HepG2 (cell line): Measurements from ENCODE around the gene DLX6. TPM values are rescaled to one million over a fixed set of nuclear protein-coding genes. Genes with fewer than 3 reads are reported as not detected.

Source experiments
- ATAC-seq: fragments of 200-7000 bp; cut with Tn5 transposase; 3 replicates; pipeline ENCODE4 v1.9.1; 2020; ENCODE audit warnings: mild to moderate bottlenecking, moderate library complexity
- BruUV-seq: library from RNA; stranded (reverse); fragments of 400-500 nt; replicated peaks from 2 replicates; lab custom pipeline; 2021; lab: Mats Ljungman, UMichigan
- CTCF ChIA-PET: fragments of 300-600 bp; formaldehyde crosslinking; extraction: SDS; loops from one replicate; lab custom pipeline; 2021; ENCODE audit warnings: low total read pairs, inconsistent platforms, low intra/inter-chr PET ratio; lab: Yijun Ruan, JAX
- POLR2A ChIA-PET: fragments of 350-600 bp; sonication (Branson Sonifier 250); formaldehyde crosslinking; loops from one replicate; lab custom pipeline; 2020; ENCODE audit warnings: antibody characterized with exemption, inconsistent platforms; lab: Yijun Ruan, JAX
- DNase-seq: peaks from one replicate; pipeline ENCODE4 v3.0.0-alpha.2; 2015; ENCODE audit warnings: low spot score
- FAIRE-seq: peaks from 3 replicates; lab custom pipeline; 2011; peaks lifted over from hg19 to GRCh38; lab: Jason Lieb, UNC
- H2AFZ ChIP-seq: one replicate; pipeline ENCODE4 v1.6.1; 2011; ENCODE audit warnings: low read length, inconsistent platforms
- H3K27ac ChIP-seq: fragments of 300-600 bp; 3 replicates; pipeline ENCODE4 v1.8.0; 2011; ENCODE audit warnings: mixed run types, mild to moderate bottlenecking, mixed read lengths, low read length, inconsistent platforms; ENCODE audit not compliant: insufficient read depth; ENCODE audit errors: extremely low read length
- H3K27me3 ChIP-seq, 2 experiments: fragments of 200-600 bp in 1 of 2; 2 replicates in 1 of 2; 3 replicates in 1 of 2; pipeline versions ENCODE4 v1.6.0 to v1.8.0; 2011; ENCODE audit warnings: low read length in 2 of 2, mild to moderate bottlenecking in 2 of 2, moderate library complexity in 2 of 2, inconsistent platforms in 1 of 2; ENCODE audit not compliant: insufficient read depth in 2 of 2, control insufficient read depth in 1 of 2
- H3K36me3 ChIP-seq, 2 experiments: fragments of 200-600 bp in 1 of 2; replicated peaks in 1 of 2; 2 replicates in 1 of 2; 3 replicates in 1 of 2; pipeline versions ENCODE4 v1.5.1 to v1.8.0; 2011; ENCODE audit warnings: low read length in 2 of 2, inconsistent platforms in 1 of 2; ENCODE audit not compliant: insufficient read depth in 2 of 2, control insufficient read depth in 1 of 2
- H3K4me1 ChIP-seq: 2 replicates; pipeline ENCODE4 v1.5.1; 2012; ENCODE audit warnings: low read length, inconsistent platforms; ENCODE audit not compliant: insufficient read depth
- H3K4me2 ChIP-seq: 2 replicates; pipeline ENCODE4 v1.6.0; 2011; ENCODE audit warnings: low read depth, low read length, inconsistent platforms
- H3K4me3 ChIP-seq, 3 experiments: fragments of 200-600 bp in 1 of 3; sonication (generic), shearing (Covaris generic) in 1 of 3; replicated peaks in 1 of 3; 2 replicates each; pipeline ENCODE4 v1.5.1; 2011 to 2016; ENCODE audit warnings: low read length in 3 of 3, inconsistent platforms in 2 of 3, low read depth in 2 of 3, mild to moderate bottlenecking in 2 of 3, control low read depth in 1 of 3, mixed read lengths in 1 of 3; ENCODE audit not compliant: insufficient read depth in 1 of 3
- H3K79me2 ChIP-seq: one replicate; pipeline ENCODE4 v1.6.1; 2011; ENCODE audit warnings: low read length, inconsistent platforms; ENCODE audit not compliant: insufficient read depth
- H3K9ac ChIP-seq: 2 replicates; pipeline ENCODE4 v1.6.0; 2011; ENCODE audit warnings: mild to moderate bottlenecking, low read depth, low read length, inconsistent platforms; ENCODE audit not compliant: insufficient read depth
- H3K9me3 ChIP-seq: 2 replicates; pipeline ENCODE4 v1.5.1; 2012; ENCODE audit warnings: mild to moderate bottlenecking, low read length
- H4K20me1 ChIP-seq: 2 replicates; pipeline ENCODE4 v1.6.0; 2011; ENCODE audit warnings: inconsistent platforms, mild to moderate bottlenecking, low read length, moderate library complexity; ENCODE audit not compliant: insufficient read depth
- BRCA1 ChIP-seq: sonication (generic); formaldehyde crosslinking; IDR thresholded peaks from 2 replicates; pipeline ENCODE4 v1.4.0; 2020; ENCODE audit warnings: missing genetic modification reagents
- CREB1 ChIP-seq, 2 experiments: fragments of 450-650 bp in 1 of 2; IDR thresholded peaks; 2 replicates each; pipeline ENCODE4 v1.6.1; 2016 to 2017; ENCODE audit warnings: control low read depth in 1 of 2, mild to moderate bottlenecking in 1 of 2, missing compliant biosample characterization in 1 of 2, missing genetic modification characterization in 1 of 2
- FOXA1 ChIP-seq, 2 experiments: fragments of 450-650 bp in 1 of 2; sonication (generic) in 1 of 2; formaldehyde crosslinking in 1 of 2; IDR thresholded peaks; 2 replicates each; pipeline versions ENCODE4 v1.4.0 to v1.6.1; 2016 to 2020; ENCODE audit warnings: missing genetic modification reagents in 1 of 2
- NR3C1 ChIP-seq: sonication (generic); formaldehyde crosslinking; IDR thresholded peaks from 2 replicates; pipeline ENCODE4 v1.4.0; 2020; ENCODE audit warnings: missing genetic modification reagents
- ZFP1 ChIP-seq: IDR thresholded peaks from 2 replicates; pipeline ENCODE4 v1.6.1; 2016
- ZNF10 ChIP-seq: sonication (generic); formaldehyde crosslinking; IDR thresholded peaks from 2 replicates; pipeline ENCODE4 v1.4.0; 2020; ENCODE audit warnings: mild to moderate bottlenecking, low read depth, missing genetic modification reagents, borderline replicate concordance
- ZNF326 ChIP-seq: sonication (generic); formaldehyde crosslinking; IDR thresholded peaks from 2 replicates; pipeline ENCODE4 v1.4.0; 2020; ENCODE audit warnings: missing genetic modification reagents, borderline replicate concordance
- ZNF782 ChIP-seq: sonication (generic); formaldehyde crosslinking; IDR thresholded peaks from 2 replicates; pipeline ENCODE4 v1.4.0; 2020; ENCODE audit warnings: missing genetic modification reagents, mild to moderate bottlenecking, borderline replicate concordance
- WGBS: methylation state at CpG from one replicate; pipeline ENCODE4 v1.1.6; 2017; ENCODE audit warnings: low lambda C conversion rate; 5-methylcytosine and 5-hydroxymethylcytosine counted together
- in situ Hi-C: cut with HindIII; loops from 2 replicates; pipeline ENCODE4 v1.10.0; 2017; ENCODE audit warnings: low pct_unique_long_range_greater_than_20kb; ENCODE audit not compliant: extremely low pct_ligation_motif_present
- intact Hi-C: fragments of 100-400 bp; cut with micrococcal nuclease; formaldehyde crosslinking; loops from one replicate; pipeline ENCODE4 v1.10.0; 2022; ENCODE audit not compliant: unreplicated experiment
- polyA plus RNA-seq, 8 experiments: library from polyadenylated mRNA; depleted of rRNA in 3 of 8; stranded (reverse) in 7 of 8; unstranded in 1 of 8; fragments of >200 nt; fragmentation: Illumina TruSeq in 4 of 8; extraction: Trizol in 4 of 8; gene quantifications; 2 replicates each; pipeline versions ENCODE4 v1.2.1 to v1.2.3, GENCODE V29; 2011 to 2016; ENCODE audit warnings: low read depth in 4 of 8, missing spikeins in 1 of 8, mixed read lengths in 1 of 8; ENCODE audit not compliant: insufficient read depth in 1 of 8
- total RNA-seq, 5 experiments: library from RNA; depleted of rRNA; stranded (reverse); fragments of >200 nt; fragmentation: Illumina TruSeq; extraction: Trizol; gene quantifications; 2 replicates each; pipeline ENCODE4 v1.2.3, GENCODE V29; 2016; ENCODE audit warnings: low read depth in 1 of 5
- TF ChIP-seq, protein P1 (sequence below): sonication (generic); formaldehyde crosslinking; IDR thresholded peaks from 2 replicates; pipeline ENCODE4 v1.4.0; 2020; ENCODE audit warnings: missing genetic modification reagents
- TF ChIP-seq, protein P2 (sequence below): sonication (generic); formaldehyde crosslinking; IDR thresholded peaks from 2 replicates; pipeline ENCODE4 v1.5.1; 2020; ENCODE audit warnings: missing genetic modification reagents, mild to moderate bottlenecking, borderline replicate concordance

Gene DLX6
- total and polyA plus RNA-seq, 2 of the 13 experiments (the other 11 are each of a cell fraction or from before 2014, with no cell fraction given) = 3.5 to 5.5 TPM

DNA sequence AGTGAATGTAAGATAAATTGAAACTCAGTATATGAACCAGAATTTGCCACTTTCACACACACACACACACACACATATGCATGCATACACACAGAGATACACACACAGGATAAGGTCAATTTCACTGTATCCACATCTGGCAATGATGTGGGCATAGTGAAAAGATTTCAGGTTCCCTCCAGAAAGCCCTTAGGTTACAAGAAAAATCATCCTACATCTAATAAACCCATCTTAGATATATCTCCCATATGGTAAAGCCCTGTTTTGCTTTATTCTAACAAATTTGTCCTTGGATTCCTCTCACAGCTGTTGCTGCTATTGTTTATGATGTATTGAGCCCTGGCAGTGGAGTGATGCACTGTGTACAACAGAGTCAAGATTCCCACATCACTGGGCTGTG, 27.9 kb upstream of the DLX6 start (continued):
- TF ChIP-seq, protein P1, sequence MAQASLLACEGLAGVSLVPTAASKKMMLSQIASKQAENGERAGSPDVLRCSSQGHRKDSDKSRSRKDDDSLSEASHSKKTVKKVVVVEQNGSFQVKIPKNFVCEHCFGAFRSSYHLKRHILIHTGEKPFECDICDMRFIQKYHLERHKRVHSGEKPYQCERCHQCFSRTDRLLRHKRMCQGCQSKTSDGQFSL (CRISPR knock-in tag) = no peak
- TF ChIP-seq ZNF10 (CRISPR knock-in tag) = no peak
- TF ChIP-seq FOXA1 (IDR thresholded peaks at IDR 0.05) = no peak
- no peak for TF ChIP-seq FOXA1 (CRISPR knock-in tag; IDR thresholded peaks at IDR 0.05)
- TF ChIP-seq BRCA1 (CRISPR knock-in tag) = no peak
- TF ChIP-seq ZFP1 = no peak
- TF ChIP-seq ZNF326 = no peak
- TF ChIP-seq, protein P2, sequence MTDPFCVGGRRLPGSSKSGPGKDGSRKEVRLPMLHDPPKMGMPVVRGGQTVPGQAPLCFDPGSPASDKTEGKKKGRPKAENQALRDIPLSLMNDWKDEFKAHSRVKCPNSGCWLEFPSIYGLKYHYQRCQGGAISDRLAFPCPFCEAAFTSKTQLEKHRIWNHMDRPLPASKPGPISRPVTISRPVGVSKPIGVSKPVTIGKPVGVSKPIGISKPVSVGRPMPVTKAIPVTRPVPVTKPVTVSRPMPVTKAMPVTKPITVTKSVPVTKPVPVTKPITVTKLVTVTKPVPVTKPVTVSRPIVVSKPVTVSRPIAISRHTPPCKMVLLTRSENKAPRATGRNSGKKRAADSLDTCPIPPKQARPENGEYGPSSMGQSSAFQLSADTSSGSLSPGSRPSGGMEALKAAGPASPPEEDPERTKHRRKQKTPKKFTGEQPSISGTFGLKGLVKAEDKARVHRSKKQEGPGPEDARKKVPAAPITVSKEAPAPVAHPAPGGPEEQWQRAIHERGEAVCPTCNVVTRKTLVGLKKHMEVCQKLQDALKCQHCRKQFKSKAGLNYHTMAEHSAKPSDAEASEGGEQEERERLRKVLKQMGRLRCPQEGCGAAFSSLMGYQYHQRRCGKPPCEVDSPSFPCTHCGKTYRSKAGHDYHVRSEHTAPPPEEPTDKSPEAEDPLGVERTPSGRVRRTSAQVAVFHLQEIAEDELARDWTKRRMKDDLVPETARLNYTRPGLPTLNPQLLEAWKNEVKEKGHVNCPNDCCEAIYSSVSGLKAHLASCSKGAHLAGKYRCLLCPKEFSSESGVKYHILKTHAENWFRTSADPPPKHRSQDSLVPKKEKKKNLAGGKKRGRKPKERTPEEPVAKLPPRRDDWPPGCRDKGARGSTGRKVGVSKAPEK (CRISPR knock-in tag) = no peak
- TF ChIP-seq ZNF782 = no peak

DNA sequence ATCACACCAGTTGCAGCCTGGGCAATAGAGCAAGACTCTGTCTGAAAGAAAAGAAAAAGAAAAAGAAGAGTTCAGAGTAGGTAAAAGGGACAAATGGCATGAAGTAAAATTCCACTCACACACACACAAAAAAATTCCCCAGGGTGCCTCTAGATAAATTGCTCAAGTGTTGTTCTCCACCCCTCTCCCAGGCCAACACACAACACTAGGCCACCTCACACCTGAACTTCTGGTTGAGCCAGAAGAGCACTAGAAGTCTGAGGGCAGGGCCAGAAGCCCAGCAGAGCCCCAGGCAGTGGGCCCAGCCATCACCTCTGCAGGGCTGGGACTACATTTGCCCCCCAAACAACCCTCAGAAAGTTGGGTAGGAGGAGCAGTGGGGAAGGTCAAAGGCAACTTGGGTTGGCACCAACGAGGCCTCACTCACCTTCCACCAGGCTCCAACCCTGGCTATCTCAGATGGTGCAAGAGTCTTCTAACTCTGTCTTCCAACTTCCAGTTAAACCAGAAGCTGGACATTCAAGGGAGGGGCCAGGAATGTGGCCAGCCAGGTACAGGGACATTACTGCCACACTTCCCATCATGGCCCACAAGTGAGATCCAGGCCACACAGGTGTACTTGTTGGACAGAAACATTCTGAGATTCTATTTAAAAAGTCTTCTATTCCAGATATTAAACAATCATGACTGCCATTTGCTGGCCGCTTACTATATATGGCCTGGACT, 25.6 kb upstream of the DLX6 start:
- WGBS = 100% methylated on average over 2 of the region's 2 CpGs
- ChIA-PET POLR2A (interaction anchor here (1.0 to 2.9 kb wide), 2 partner anchors 26 to 37 kb away, joined by 3 to 11 read pairs; partner anchors contain the start of gene DLX6), CTCF (no interaction called here)
- Histone ChIP-seq H2AFZ (no peak overlapping the region), H3K4me3 (no peak overlapping the region), H3K79me2 (no peaks in the 10 kb centered on the region), H3K36me3 (peaks cover 0 to 4% of the 10 kb centered on the region in 2 experiments; a peak in 2 of 5 replicates), H3K4me1 (peaks cover 37% of the 10 kb centered on the region), H3K27ac (no peak overlapping the region), H3K4me2 (no peak overlapping the region), H3K9ac (no peak overlapping the region), H3K9me3 (no peaks in the 10 kb centered on the region), H3K27me3 (no peaks in the 10 kb centered on the region), H4K20me1 (no peaks in the 10 kb centered on the region; the same call in 1 of the 2 replicates)
- TF ChIP-seq CREB1 (IDR thresholded peaks at IDR 0.05) (no peak), CREB1 (CRISPR knock-in tag; IDR thresholded peaks at IDR 0.05) (no peak), NR3C1 (CRISPR knock-in tag) (no peak)
- in situ Hi-C loops = no loop called here
- FAIRE-seq = no peak
- no peak for ATAC-seq
- DNase-seq = no peak
- no TSS peak for BruUV-seq
- intact Hi-C loops = no loop called here
